DND-41 (cell line): Measurements from ENCODE around the gene TOM1.

Experiments used
- EZH2 ChIP-seq: IDR thresholded peaks from 3 replicates; pipeline ENCODE4 v1.6.1; 2012; ENCODE audit warnings: borderline replicate concordance, low read depth, mild to moderate bottlenecking, moderate library complexity, low read length, inconsistent platforms; ENCODE audit not compliant: severe bottlenecking
- TF ChIP-seq, protein P1 (sequence below): IDR thresholded peaks from 2 replicates; pipeline ENCODE4 v1.5.1; 2012; ENCODE audit warnings: borderline replicate concordance, low read length, moderate library complexity, mild to moderate bottlenecking; ENCODE audit not compliant: poor library complexity, severe bottlenecking; ENCODE audit errors: extremely low read depth

DNA sequence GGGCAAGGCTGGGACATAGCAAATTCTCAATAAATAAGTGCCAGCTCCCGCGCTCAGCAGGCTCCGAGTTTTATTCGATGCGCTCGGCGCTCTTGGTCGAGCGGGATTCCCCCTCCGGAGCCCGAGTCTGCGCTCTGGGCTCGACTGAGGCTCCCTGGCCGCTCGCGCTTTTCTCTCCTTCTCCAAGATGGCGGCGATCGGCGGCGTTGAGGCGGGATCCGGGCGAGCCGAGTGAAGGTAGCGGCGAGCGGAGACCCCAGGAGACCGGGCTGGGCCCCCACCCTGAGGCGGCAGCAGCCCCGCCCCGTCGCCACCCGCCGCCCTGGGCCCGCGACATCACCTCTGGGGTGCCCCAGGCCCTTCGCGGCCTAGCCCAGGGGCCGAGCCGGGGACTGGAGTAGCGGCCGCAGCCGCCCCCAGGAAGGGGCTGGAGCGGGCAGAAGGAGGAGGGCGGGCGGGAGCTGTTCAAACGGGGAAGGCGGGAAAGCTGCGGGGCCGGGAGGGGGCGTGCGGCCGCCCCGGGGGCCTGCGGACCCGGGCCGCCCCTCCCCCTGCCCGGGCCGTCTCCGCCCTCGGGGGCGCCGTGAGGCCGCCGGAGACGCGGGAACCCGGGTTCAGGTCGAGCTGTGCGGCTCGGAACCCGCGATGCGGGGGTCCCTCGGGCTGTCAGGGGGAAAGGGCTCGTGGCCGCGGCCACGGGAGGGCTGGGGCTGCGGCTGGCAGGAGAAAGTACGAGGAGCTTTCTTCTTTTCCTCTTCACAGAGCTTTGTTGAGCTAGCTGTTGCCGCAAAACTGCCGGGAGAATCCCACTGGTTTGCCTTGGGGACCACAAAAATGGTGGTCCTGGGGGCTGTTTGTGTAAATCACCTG is 42.1 kb upstream of the TOM1 start, which contains the start of gene HMGXB4:
- TF ChIP-seq, protein P1, sequence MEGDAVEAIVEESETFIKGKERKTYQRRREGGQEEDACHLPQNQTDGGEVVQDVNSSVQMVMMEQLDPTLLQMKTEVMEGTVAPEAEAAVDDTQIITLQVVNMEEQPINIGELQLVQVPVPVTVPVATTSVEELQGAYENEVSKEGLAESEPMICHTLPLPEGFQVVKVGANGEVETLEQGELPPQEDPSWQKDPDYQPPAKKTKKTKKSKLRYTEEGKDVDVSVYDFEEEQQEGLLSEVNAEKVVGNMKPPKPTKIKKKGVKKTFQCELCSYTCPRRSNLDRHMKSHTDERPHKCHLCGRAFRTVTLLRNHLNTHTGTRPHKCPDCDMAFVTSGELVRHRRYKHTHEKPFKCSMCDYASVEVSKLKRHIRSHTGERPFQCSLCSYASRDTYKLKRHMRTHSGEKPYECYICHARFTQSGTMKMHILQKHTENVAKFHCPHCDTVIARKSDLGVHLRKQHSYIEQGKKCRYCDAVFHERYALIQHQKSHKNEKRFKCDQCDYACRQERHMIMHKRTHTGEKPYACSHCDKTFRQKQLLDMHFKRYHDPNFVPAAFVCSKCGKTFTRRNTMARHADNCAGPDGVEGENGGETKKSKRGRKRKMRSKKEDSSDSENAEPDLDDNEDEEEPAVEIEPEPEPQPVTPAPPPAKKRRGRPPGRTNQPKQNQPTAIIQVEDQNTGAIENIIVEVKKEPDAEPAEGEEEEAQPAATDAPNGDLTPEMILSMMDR, result peak; percentile 20
- no peak for TF ChIP-seq EZH2
